ENCODE results near the gene TLR10.
"Not testable (repeated sequence)": the region's sequence is repeated elsewhere in the genome, so short reads cannot be mapped to it uniquely, and the experiment has no call there.

The TLR10 gene

GRCh38 chr4:38774181-38774955 lies 8.4 kb downstream of the TLR10 start:
- WGBS, 2 donors (ENCODE audit: extremely low coverage in 2 of 2, insufficient read length in 2 of 2, insufficient replicate concordance in 1 of 2), result 100% methylated on average over 2 of the region's 8 CpGs
- H2BK12ac ChIP-seq (ENCODE audit: low read length), result no peak overlapping the region
- no peak overlapping the region for H2BK5ac ChIP-seq (ENCODE audit: low read length)

GRCh38 chr4:38770281-38770680 lies 12.5 kb downstream of the TLR10 start:
- not testable (repeated sequence) for H3K14ac ChIP-seq (ENCODE audit: low read length); DNase-seq (ENCODE audit: low spot score); H4K91ac ChIP-seq (ENCODE audit: low read depth, low read length, poor library complexity); H3K23ac ChIP-seq (ENCODE audit: low read depth, low read length, poor library complexity); H2AFZ ChIP-seq (ENCODE audit: low read length); H2BK12ac ChIP-seq (ENCODE audit: low read length); H3K9ac ChIP-seq (ENCODE audit: low read depth, low read length, poor library complexity); H3K4me3 ChIP-seq (ENCODE audit: low read length in 2 of 2); H3K18ac ChIP-seq (ENCODE audit: low read length); H3K9me3 ChIP-seq (replicated peaks in 1 of 2; ENCODE audit: control insufficient read depth in 2 of 2, insufficient read depth in 1 of 2, low read depth in 1 of 2, low read length in 2 of 2); H4K8ac ChIP-seq (ENCODE audit: low read depth, low read length); H2AK5ac ChIP-seq (ENCODE audit: low read depth, low read length); H2BK15ac ChIP-seq (ENCODE audit: low read length); H3K4me2 ChIP-seq (ENCODE audit: insufficient read depth, low read length, poor library complexity, severe bottlenecking); H2BK120ac ChIP-seq (ENCODE audit: low read depth, low read length); H3K4me1 ChIP-seq (ENCODE audit: control insufficient read depth in 2 of 2, insufficient read depth in 1 of 2, low read depth in 1 of 2, low read length in 2 of 2); H3K36me3 ChIP-seq (replicated peaks in 1 of 2; ENCODE audit: control insufficient read depth in 2 of 2, insufficient read depth in 2 of 2, low read length in 2 of 2); H3K4ac ChIP-seq (ENCODE audit: low read length); H3K79me1 ChIP-seq (ENCODE audit: low read depth, low read length); H2BK5ac ChIP-seq (ENCODE audit: low read length); H3K27me3 ChIP-seq (ENCODE audit: control insufficient read depth in 3 of 3, insufficient read depth in 3 of 3, low read depth in 1 of 3, low read length in 3 of 3); H3K27ac ChIP-seq (replicated peaks; ENCODE audit: low read length)
- no CpG with 5 or more reads among the region's 2 CpGs for WGBS, 2 donors (ENCODE audit: extremely low coverage in 2 of 2, insufficient read length in 2 of 2, insufficient replicate concordance in 1 of 2)

More at GRCh38 chr4:38774181-38774955, 8.4 kb downstream of the TLR10 start:
- H3K79me1 ChIP-seq (ENCODE audit: low read depth, low read length), result no peaks in the 10 kb centered on the region
- no peak overlapping the region for H3K14ac ChIP-seq (ENCODE audit: low read length)
- no peak overlapping the region for H3K4ac ChIP-seq (ENCODE audit: low read length)
- H3K4me3 ChIP-seq (ENCODE audit: low read length in 2 of 2), result no peak overlapping the region
- H3K9ac ChIP-seq (ENCODE audit: low read depth, low read length, poor library complexity), result no peak overlapping the region
- H2BK120ac ChIP-seq (ENCODE audit: low read depth, low read length), result no peak overlapping the region
- no peak overlapping the region for H4K8ac ChIP-seq (ENCODE audit: low read depth, low read length)
- H3K27me3 ChIP-seq (ENCODE audit: control insufficient read depth in 3 of 3, insufficient read depth in 3 of 3, low read depth in 1 of 3, low read length in 3 of 3), result peaks cover 0 to 3% (median 0%) of the 10 kb centered on the region in 3 experiments
- no peak overlapping the region for H2BK15ac ChIP-seq (ENCODE audit: low read length)
- no peak overlapping the region for H2AFZ ChIP-seq (ENCODE audit: low read length)
- H3K18ac ChIP-seq (ENCODE audit: low read length), result no peak overlapping the region
- H3K9me3 ChIP-seq (replicated peaks in 1 of 2; ENCODE audit: control insufficient read depth in 2 of 2, insufficient read depth in 1 of 2, low read depth in 1 of 2, low read length in 2 of 2), result peaks cover 0 to 2% of the 10 kb centered on the region in 2 donors
- H3K4me2 ChIP-seq (ENCODE audit: insufficient read depth, low read length, poor library complexity, severe bottlenecking), result no peak overlapping the region
- H4K91ac ChIP-seq (ENCODE audit: low read depth, low read length, poor library complexity), result no peak overlapping the region
- H2AK5ac ChIP-seq (ENCODE audit: low read depth, low read length), result no peak overlapping the region
- no peak for DNase-seq (ENCODE audit: low spot score)
- no peaks in the 10 kb centered on the region for H3K36me3 ChIP-seq (replicated peaks in 1 of 2; ENCODE audit: control insufficient read depth in 2 of 2, insufficient read depth in 2 of 2, low read length in 2 of 2)
- no peak overlapping the region for H3K27ac ChIP-seq (replicated peaks; ENCODE audit: low read length)
- no peak overlapping the region for H3K23ac ChIP-seq (ENCODE audit: low read depth, low read length, poor library complexity)
- H3K4me1 ChIP-seq (ENCODE audit: control insufficient read depth in 2 of 2, insufficient read depth in 1 of 2, low read depth in 1 of 2, low read length in 2 of 2), result no peaks in the 10 kb centered on the region

- Histone ChIP-seq H3K23ac (ENCODE audit: low read depth, low read length, poor library complexity) (no peak overlapping the region), H3K9me3 (replicated peaks in 1 of 2; ENCODE audit: control insufficient read depth in 2 of 2, insufficient read depth in 1 of 2, low read depth in 1 of 2, low read length in 2 of 2) (peaks cover 0 to 2% of the 10 kb centered on the region in 2 donors), H3K4me1 (ENCODE audit: control insufficient read depth in 2 of 2, insufficient read depth in 1 of 2, low read depth in 1 of 2, low read length in 2 of 2) (no peaks in the 10 kb centered on the region), H3K27me3 (ENCODE audit: control insufficient read depth in 3 of 3, insufficient read depth in 3 of 3, low read depth in 1 of 3, low read length in 3 of 3) (peaks cover 0 to 3% (median 0%) of the 10 kb centered on the region in 3 experiments), H2BK12ac (ENCODE audit: low read length) (no peak overlapping the region), H3K9ac (ENCODE audit: low read depth, low read length, poor library complexity) (no peak overlapping the region), H2AK5ac (ENCODE audit: low read depth, low read length) (no peak overlapping the region), H2BK15ac (ENCODE audit: low read length) (no peak overlapping the region), H3K27ac (replicated peaks; ENCODE audit: low read length) (no peak overlapping the region), H4K8ac (ENCODE audit: low read depth, low read length) (no peak overlapping the region), H3K14ac (ENCODE audit: low read length) (no peak overlapping the region), H3K18ac (ENCODE audit: low read length) (no peak overlapping the region), H3K36me3 (replicated peaks in 1 of 2; ENCODE audit: control insufficient read depth in 2 of 2, insufficient read depth in 2 of 2, low read length in 2 of 2) (no peaks in the 10 kb centered on the region), H4K91ac (ENCODE audit: low read depth, low read length, poor library complexity) (no peak overlapping the region), H3K4ac (ENCODE audit: low read length) (no peak overlapping the region), H3K79me1 (ENCODE audit: low read depth, low read length) (no peaks in the 10 kb centered on the region), H3K4me3 (ENCODE audit: low read length in 2 of 2) (no peak overlapping the region), H2AFZ (ENCODE audit: low read length) (no peak overlapping the region), H2BK5ac (ENCODE audit: low read length) (no peak overlapping the region), H3K4me2 (ENCODE audit: insufficient read depth, low read length, poor library complexity, severe bottlenecking) (no peak overlapping the region), H2BK120ac (ENCODE audit: low read depth, low read length) (no peak overlapping the region)
- no peak for DNase-seq (ENCODE audit: low spot score)
- WGBS, 2 donors (ENCODE audit: extremely low coverage in 2 of 2, insufficient read length in 2 of 2, insufficient replicate concordance in 1 of 2), result no CpG with 5 or more reads among the region's 2 CpGs
These were observed 12.9 kb downstream of the TLR10 start for GRCh38 chr4:38769857-38770256.

- WGBS, 2 donors (ENCODE audit: extremely low coverage in 2 of 2, insufficient read length in 2 of 2, insufficient replicate concordance in 1 of 2), result no CpG with 5 or more reads among the region's 2 CpGs
- Histone ChIP-seq H3K4ac (ENCODE audit: low read length) (no peak overlapping the region), H3K18ac (ENCODE audit: low read length) (no peak overlapping the region), H3K4me2 (ENCODE audit: insufficient read depth, low read length, poor library complexity, severe bottlenecking) (no peak overlapping the region), H3K4me1 (ENCODE audit: control insufficient read depth in 2 of 2, insufficient read depth in 1 of 2, low read depth in 1 of 2, low read length in 2 of 2) (no peaks in the 10 kb centered on the region), H3K9ac (ENCODE audit: low read depth, low read length, poor library complexity) (no peak overlapping the region), H3K27ac (replicated peaks; ENCODE audit: low read length) (no peak overlapping the region), H2AFZ (ENCODE audit: low read length) (no peak overlapping the region), H2AK5ac (ENCODE audit: low read depth, low read length) (no peak overlapping the region), H2BK5ac (ENCODE audit: low read length) (no peak overlapping the region), H4K8ac (ENCODE audit: low read depth, low read length) (no peak overlapping the region), H3K79me1 (ENCODE audit: low read depth, low read length) (no peaks in the 10 kb centered on the region), H3K4me3 (ENCODE audit: low read length in 2 of 2) (no peak overlapping the region), H2BK12ac (ENCODE audit: low read length) (no peak overlapping the region), H3K23ac (ENCODE audit: low read depth, low read length, poor library complexity) (no peak overlapping the region), H3K36me3 (replicated peaks in 1 of 2; ENCODE audit: control insufficient read depth in 2 of 2, insufficient read depth in 2 of 2, low read length in 2 of 2) (no peaks in the 10 kb centered on the region), H3K14ac (ENCODE audit: low read length) (no peak overlapping the region), H2BK120ac (ENCODE audit: low read depth, low read length) (no peak overlapping the region), H2BK15ac (ENCODE audit: low read length) (no peak overlapping the region), H3K27me3 (ENCODE audit: control insufficient read depth in 3 of 3, insufficient read depth in 3 of 3, low read depth in 1 of 3, low read length in 3 of 3) (peaks cover 0 to 1% (median 0%) of the 10 kb centered on the region in 3 experiments), H4K91ac (ENCODE audit: low read depth, low read length, poor library complexity) (no peak overlapping the region), H3K9me3 (replicated peaks in 1 of 2; ENCODE audit: control insufficient read depth in 2 of 2, insufficient read depth in 1 of 2, low read depth in 1 of 2, low read length in 2 of 2) (peaks cover 0 to 2% of the 10 kb centered on the region in 2 donors)
- no peak for DNase-seq (ENCODE audit: low spot score)
These were observed 13.3 kb downstream of the TLR10 start for GRCh38 chr4:38769441-38769840.

Measured in neuronal stem cell (in vitro differentiated cells).